A673 (cell line): ENCODE results near the gene NME3.

Experiments used
- EZH2 ChIP-seq: fragments of 200-600 bp; sonication (generic); IDR thresholded peaks from 2 replicates; pipeline ENCODE4 v1.6.1; 2017; ENCODE audit warnings: borderline replicate concordance, low read depth, mild to moderate bottlenecking, mixed read lengths, antibody characterized with exemption, low read length; ENCODE audit not compliant: poor library complexity, severe bottlenecking
- TF ChIP-seq, protein P1 (sequence below): fragments of 300-800, 200-600 bp; sonication (generic); conservative IDR thresholded peaks from 2 replicates; pipeline ENCODE4 v1.5.1; 2017; ENCODE audit warnings: low read depth, mild to moderate bottlenecking, antibody characterized with exemption, low read length, moderate library complexity, mixed read lengths

DNA sequence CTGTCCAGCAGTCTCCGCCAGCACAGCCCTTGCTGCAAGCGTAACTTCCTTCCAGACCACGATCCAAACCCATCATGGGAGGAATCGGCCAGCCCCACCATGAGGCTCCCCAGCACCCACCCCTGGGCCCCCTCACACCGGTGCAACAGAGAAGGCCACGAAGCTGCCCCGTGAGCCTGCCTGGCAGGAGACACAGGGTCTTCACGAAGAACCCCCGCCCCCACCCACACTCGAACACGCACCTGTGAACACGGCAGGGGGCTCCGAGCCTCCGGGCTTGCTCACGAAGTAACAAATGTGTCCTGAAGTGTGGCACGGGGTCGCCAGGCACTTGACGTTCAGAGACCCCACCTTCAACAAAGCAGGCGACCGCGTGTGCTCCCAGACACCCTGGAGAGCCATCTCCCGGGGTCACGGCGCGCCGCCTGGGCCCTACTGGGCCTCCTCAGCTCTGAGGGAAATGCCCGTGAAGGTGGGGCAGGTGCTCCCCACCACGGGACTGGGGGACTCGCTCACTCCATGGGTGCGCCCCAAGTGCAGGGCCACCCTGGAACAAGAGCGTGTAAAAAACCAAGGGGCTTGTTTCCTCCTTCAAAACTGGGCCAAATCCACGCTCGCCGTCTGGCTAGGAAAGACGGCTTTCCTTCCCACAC lies 47.7 kb upstream of the NME3 start:
- TF ChIP-seq, protein P1, sequence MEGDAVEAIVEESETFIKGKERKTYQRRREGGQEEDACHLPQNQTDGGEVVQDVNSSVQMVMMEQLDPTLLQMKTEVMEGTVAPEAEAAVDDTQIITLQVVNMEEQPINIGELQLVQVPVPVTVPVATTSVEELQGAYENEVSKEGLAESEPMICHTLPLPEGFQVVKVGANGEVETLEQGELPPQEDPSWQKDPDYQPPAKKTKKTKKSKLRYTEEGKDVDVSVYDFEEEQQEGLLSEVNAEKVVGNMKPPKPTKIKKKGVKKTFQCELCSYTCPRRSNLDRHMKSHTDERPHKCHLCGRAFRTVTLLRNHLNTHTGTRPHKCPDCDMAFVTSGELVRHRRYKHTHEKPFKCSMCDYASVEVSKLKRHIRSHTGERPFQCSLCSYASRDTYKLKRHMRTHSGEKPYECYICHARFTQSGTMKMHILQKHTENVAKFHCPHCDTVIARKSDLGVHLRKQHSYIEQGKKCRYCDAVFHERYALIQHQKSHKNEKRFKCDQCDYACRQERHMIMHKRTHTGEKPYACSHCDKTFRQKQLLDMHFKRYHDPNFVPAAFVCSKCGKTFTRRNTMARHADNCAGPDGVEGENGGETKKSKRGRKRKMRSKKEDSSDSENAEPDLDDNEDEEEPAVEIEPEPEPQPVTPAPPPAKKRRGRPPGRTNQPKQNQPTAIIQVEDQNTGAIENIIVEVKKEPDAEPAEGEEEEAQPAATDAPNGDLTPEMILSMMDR: no peak
- TF ChIP-seq EZH2: no peak
